ENCODE data around the gene VAMP4. TPM values are rescaled to one million over a fixed set of nuclear protein-coding genes. Genes with fewer than 3 reads are reported as not detected.

VAMP4 gene, protein sequence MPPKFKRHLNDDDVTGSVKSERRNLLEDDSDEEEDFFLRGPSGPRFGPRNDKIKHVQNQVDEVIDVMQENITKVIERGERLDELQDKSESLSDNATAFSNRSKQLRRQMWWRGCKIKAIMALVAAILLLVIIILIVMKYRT
- 8.4 TPM for total RNA-seq (ENCODE audit: unreplicated experiment)
- long read RNA-seq, full-length matches to known transcripts: 5 of 9 reads
- long read RNA-seq, partial matches to known transcripts: 2 of 9 reads
- long read RNA-seq, other reads (novel, unspliced or antisense): 2 of 9 reads

DNA sequence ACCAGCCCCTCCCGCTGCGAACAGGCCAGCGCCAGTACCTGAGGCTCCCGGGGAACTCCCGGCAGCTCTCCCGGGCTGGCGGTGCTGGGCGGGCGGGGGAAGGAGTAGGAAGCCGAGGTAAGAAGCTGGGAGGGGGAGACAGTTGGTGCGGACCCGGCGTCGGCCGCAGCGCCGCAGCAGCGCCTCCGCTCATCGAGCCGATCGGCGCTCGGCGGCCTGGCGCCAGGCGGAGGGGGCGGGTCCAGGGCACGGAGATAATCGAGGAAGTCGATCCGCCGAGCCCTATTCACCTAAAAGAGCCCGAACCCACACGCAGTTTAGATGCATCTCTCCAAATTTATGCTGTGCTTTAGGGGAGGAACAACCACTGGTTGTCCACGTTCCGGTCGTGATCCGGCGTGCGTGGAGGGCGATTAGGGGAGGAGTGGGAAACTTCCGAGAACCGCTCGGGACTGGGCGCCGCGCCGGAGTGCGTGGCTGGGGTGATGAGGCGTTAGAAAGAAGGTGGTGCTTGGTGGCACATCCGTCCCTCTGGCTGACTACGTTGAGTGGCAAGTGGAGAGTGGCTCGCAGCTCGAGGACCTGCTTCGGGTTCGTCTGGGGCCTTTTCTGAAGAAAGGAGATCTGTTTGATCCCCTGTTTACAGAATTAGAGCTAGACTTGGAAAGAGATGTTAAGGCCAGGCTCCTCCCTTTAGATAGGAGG, at the start of gene VAMP4:
Gene VAMP4, minus strand, starts transcription at position 194 of the 705 bp plus-strand sequence. CDS start 3,651 bp downstream, outside the sequence.
- H3K4me1 Mint-ChIP-seq (ENCODE audit: low read depth, unreplicated experiment): peaks cover 22% of the 10 kb centered on the region
- no peaks in the 10 kb centered on the region for H3K36me3 Mint-ChIP-seq (ENCODE audit: unreplicated experiment)
- DNase-seq: peak; percentile 92
- peak within 1 kb of the TSS; percentile 99 for H3K4me3 Mint-ChIP-seq (ENCODE audit: unreplicated experiment)
- H3K27ac Mint-ChIP-seq (ENCODE audit: unreplicated experiment): peak within 1 kb of the TSS; percentile 99
- peaks cover 4% of the 10 kb centered on the region for H3K27me3 Mint-ChIP-seq (ENCODE audit: unreplicated experiment)
- TF ChIP-seq, protein P1, sequence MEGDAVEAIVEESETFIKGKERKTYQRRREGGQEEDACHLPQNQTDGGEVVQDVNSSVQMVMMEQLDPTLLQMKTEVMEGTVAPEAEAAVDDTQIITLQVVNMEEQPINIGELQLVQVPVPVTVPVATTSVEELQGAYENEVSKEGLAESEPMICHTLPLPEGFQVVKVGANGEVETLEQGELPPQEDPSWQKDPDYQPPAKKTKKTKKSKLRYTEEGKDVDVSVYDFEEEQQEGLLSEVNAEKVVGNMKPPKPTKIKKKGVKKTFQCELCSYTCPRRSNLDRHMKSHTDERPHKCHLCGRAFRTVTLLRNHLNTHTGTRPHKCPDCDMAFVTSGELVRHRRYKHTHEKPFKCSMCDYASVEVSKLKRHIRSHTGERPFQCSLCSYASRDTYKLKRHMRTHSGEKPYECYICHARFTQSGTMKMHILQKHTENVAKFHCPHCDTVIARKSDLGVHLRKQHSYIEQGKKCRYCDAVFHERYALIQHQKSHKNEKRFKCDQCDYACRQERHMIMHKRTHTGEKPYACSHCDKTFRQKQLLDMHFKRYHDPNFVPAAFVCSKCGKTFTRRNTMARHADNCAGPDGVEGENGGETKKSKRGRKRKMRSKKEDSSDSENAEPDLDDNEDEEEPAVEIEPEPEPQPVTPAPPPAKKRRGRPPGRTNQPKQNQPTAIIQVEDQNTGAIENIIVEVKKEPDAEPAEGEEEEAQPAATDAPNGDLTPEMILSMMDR (IDR thresholded peaks at IDR 0.05; ENCODE audit: partially characterized antibody, unreplicated experiment): no peak
- H3K9me3 Mint-ChIP-seq (ENCODE audit: unreplicated experiment): peaks cover 7% of the 10 kb centered on the region

DNA sequence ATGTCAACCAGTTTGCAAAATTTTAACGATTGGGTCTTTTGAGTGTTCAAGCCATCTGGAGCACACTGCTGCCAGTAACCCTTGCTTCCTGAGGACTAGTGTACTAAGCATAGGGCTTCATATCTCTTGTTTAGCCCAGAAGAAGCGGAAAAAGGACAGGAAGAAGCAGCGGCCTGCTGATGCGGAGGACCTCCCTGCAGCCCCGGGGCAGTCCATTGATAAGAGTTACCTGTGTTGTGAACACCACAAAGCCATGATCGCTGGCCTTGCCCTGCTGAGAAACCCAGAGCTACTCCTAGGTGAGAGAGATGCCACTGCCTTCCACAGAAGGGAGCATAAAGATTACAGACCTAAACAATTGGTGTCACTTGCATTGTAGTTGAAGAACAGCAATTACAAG, 48.5 kb upstream of the VAMP4 start:
- H3K4me1 Mint-ChIP-seq (ENCODE audit: low read depth, unreplicated experiment): no peaks in the 10 kb centered on the region
- H3K36me3 Mint-ChIP-seq (ENCODE audit: unreplicated experiment): no peaks in the 10 kb centered on the region
- no peak for DNase-seq

DNA sequence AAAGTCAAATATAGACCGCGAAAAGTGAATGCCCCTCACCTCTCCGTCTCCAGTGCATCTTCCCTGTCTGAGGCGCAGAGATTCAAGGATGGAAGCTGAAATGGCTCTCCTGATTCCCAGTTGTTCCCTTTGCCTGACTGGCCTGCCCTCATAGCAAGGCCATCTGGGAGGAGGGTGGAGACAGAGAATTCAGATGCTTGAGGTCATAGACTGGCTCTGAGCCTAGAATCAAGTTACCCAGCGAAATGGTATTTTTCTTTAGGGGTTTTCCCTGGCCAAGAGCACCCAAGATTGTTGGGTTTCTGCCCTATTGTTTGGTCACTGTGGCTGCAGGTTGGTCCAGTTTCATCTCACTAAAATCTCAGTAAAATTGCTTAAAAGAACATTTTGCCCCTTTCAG, 46.8 kb upstream of the VAMP4 start:
- H3K9me3 Mint-ChIP-seq (ENCODE audit: unreplicated experiment): no peaks in the 10 kb centered on the region
- H3K27ac Mint-ChIP-seq (ENCODE audit: unreplicated experiment): no peak overlapping the region
- no peaks in the 10 kb centered on the region for H3K4me1 Mint-ChIP-seq (ENCODE audit: low read depth, unreplicated experiment)
- no peak overlapping the region for H3K4me3 Mint-ChIP-seq (ENCODE audit: unreplicated experiment)
- TF ChIP-seq, protein P1 (IDR thresholded peaks at IDR 0.05; ENCODE audit: partially characterized antibody, unreplicated experiment): no peak
- DNase-seq: no peak
- H3K27me3 Mint-ChIP-seq (ENCODE audit: unreplicated experiment): no peaks in the 10 kb centered on the region
- H3K36me3 Mint-ChIP-seq (ENCODE audit: unreplicated experiment): no peaks in the 10 kb centered on the region

More for the DNA sequence above, 48.5 kb upstream of the VAMP4 start:
- TF ChIP-seq, protein P1 (IDR thresholded peaks at IDR 0.05; ENCODE audit: partially characterized antibody, unreplicated experiment): no peak
- no peak overlapping the region for H3K27ac Mint-ChIP-seq (ENCODE audit: unreplicated experiment)
- no peak overlapping the region for H3K4me3 Mint-ChIP-seq (ENCODE audit: unreplicated experiment)
- H3K27me3 Mint-ChIP-seq (ENCODE audit: unreplicated experiment): no peaks in the 10 kb centered on the region
- H3K9me3 Mint-ChIP-seq (ENCODE audit: unreplicated experiment): no peaks in the 10 kb centered on the region

DNA sequence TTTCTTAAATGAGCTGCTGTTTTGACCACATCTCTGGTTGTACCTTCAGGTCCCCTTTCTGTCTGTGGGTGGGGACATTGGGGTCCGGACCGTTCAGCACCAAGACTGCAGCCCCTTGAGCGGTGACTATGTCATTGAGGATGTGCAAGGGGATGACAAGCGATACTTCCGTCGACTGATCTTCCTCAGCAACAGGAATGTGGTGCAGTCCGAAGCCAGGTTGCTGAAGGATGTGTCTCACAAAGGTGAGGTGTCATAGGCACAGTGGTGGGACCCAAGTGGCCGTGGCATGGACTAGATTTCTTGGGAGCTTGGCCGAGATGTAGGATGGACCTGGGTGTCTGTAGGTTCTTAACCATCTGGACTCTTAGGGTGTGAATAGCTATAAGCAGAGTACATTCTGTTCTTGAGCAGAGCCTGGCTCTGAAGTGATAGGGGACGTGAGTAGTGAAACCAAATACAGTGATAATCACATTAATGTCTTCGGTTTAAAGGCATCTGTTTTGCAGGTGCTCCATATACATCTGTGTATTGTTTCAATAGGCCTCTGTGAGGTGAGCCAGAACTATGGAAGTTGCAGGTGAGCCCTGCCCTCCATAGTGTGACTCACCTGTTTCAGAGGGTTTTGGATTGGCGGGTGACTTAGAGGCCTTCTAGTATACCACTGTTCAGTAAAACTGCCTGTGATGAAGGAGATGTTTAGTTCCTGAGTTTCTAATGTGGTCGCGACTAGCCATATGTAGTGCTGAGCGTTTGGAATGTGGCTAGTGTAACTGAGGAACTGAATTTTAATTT, 46.0 kb upstream of the VAMP4 start:
- no peaks in the 10 kb centered on the region for H3K9me3 Mint-ChIP-seq (ENCODE audit: unreplicated experiment)
- H3K36me3 Mint-ChIP-seq (ENCODE audit: unreplicated experiment): no peaks in the 10 kb centered on the region
- TF ChIP-seq, protein P1 (IDR thresholded peaks at IDR 0.05; ENCODE audit: partially characterized antibody, unreplicated experiment): no peak
- no peaks in the 10 kb centered on the region for H3K27me3 Mint-ChIP-seq (ENCODE audit: unreplicated experiment)
- no peak for DNase-seq
- no peak overlapping the region for H3K4me3 Mint-ChIP-seq (ENCODE audit: unreplicated experiment)
- no peaks in the 10 kb centered on the region for H3K4me1 Mint-ChIP-seq (ENCODE audit: low read depth, unreplicated experiment)
- H3K27ac Mint-ChIP-seq (ENCODE audit: unreplicated experiment): no peak overlapping the region
